Activated CD8-positive, alpha-beta memory T cell treated with anti-CD3 and anti-CD28 coated beads, Interleukin-2, amount 50 U/mL, for 1 hour (primary cell): Measurements from ENCODE around the gene SLC7A14.

Experiments used
- DNase-seq: peaks from one replicate; pipeline ENCODE4 v3.0.0-alpha.2; 2020; ENCODE audit errors: extremely low read depth

SLC7A14 gene

GRCh38 chr3:170470063-170471016, 115.5 kb downstream of the SLC7A14 start:
- no peak for DNase-seq

GRCh38 chr3:170469151-170470062, 116.5 kb downstream of the SLC7A14 start:
- DNase-seq = no peak

- DNase-seq = no peak
These were observed 118.2 kb downstream of the SLC7A14 start for GRCh38 chr3:170467571-170468147.

- DNase-seq = no peak
These were observed 118.9 kb downstream of the SLC7A14 start for GRCh38 chr3:170467007-170467406.

GRCh38 chr3:170465955-170466354, 119.9 kb downstream of the SLC7A14 start:
- no peak for DNase-seq

- no peak for DNase-seq
These were observed 122.9 kb downstream of the SLC7A14 start for GRCh38 chr3:170463011-170463410.

GRCh38 chr3:170458285-170458684, 127.6 kb downstream of the SLC7A14 start:
- DNase-seq = no peak

- no peak for DNase-seq
These were observed 131.4 kb downstream of the SLC7A14 start for GRCh38 chr3:170454509-170454908.

GRCh38 chr3:170450039-170450438, 135.8 kb downstream of the SLC7A14 start:
- no peak for DNase-seq

- no peak for DNase-seq
These were observed 137.3 kb downstream of the SLC7A14 start for GRCh38 chr3:170448584-170448983.

- no peak for DNase-seq
These were observed 142.4 kb downstream of the SLC7A14 start for GRCh38 chr3:170443457-170443856.

GRCh38 chr3:170442947-170443346, 142.9 kb downstream of the SLC7A14 start:
- no peak for DNase-seq

GRCh38 chr3:170441412-170441811, 144.5 kb downstream of the SLC7A14 start:
- no peak for DNase-seq

GRCh38 chr3:170440344-170440743, 145.5 kb downstream of the SLC7A14 start:
- no peak for DNase-seq

GRCh38 chr3:170438836-170439235, 147.0 kb downstream of the SLC7A14 start:
- no peak for DNase-seq

- no peak for DNase-seq
These were observed 148.0 kb downstream of the SLC7A14 start for GRCh38 chr3:170437696-170438407.

- DNase-seq = no peak
These were observed 148.7 kb downstream of the SLC7A14 start for GRCh38 chr3:170437176-170437575.

- no peak for DNase-seq
These were observed 149.2 kb downstream of the SLC7A14 start for GRCh38 chr3:170436697-170437096.

- DNase-seq = no peak
These were observed 153.5 kb downstream of the SLC7A14 start for GRCh38 chr3:170432416-170432815.

GRCh38 chr3:170431054-170431453, 154.8 kb downstream of the SLC7A14 start:
- DNase-seq = no peak

GRCh38 chr3:170429050-170429449, 156.8 kb downstream of the SLC7A14 start:
- DNase-seq = no peak
